Thyroid gland (tissue), 4 donors: ENCODE results near the gene PTPRN2.

Experiments used
- POLR2A ChIP-seq, 2 donors: fragments of 450-650 bp; IDR thresholded peaks; one replicate each; pipeline ENCODE4 v1.6.1; 2017; ENCODE audit warnings: antibody characterized with exemption in 2 of 2, mild to moderate bottlenecking in 2 of 2, moderate library complexity in 1 of 2
- TF ChIP-seq, protein P1 (sequence below), 6 experiments: fragments of 200-600 bp in 3 of 6; fragments of 450-650 bp in 3 of 6; sonication (generic) in 3 of 6; IDR thresholded peaks; one replicate each; pipeline ENCODE4 v1.5.1; 2016 to 2019; ENCODE audit warnings: antibody characterized with exemption in 6 of 6, mild to moderate bottlenecking in 2 of 6, inconsistent platforms in 1 of 6, moderate library complexity in 1 of 6

DNA sequence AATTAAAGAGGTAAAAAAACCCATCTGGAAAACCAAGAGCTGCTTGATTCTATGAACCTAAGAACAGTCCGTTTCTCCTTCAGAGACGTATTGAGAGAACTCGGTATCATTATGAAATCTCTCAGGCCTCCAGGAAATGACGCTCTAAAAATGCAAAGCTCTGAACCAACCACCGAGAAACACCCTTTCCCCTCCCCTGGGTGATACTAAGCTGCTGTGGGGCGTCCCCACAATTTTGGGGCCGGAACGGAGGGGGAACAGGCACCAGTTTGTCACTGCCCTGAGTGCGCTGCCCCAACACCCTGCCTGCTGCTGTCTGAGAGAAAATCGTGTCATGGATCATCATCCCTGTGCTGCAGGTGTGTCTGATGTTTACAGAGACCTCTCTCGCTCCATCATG is 741.4 kb downstream of the PTPRN2 start:
- TF ChIP-seq, protein P1, sequence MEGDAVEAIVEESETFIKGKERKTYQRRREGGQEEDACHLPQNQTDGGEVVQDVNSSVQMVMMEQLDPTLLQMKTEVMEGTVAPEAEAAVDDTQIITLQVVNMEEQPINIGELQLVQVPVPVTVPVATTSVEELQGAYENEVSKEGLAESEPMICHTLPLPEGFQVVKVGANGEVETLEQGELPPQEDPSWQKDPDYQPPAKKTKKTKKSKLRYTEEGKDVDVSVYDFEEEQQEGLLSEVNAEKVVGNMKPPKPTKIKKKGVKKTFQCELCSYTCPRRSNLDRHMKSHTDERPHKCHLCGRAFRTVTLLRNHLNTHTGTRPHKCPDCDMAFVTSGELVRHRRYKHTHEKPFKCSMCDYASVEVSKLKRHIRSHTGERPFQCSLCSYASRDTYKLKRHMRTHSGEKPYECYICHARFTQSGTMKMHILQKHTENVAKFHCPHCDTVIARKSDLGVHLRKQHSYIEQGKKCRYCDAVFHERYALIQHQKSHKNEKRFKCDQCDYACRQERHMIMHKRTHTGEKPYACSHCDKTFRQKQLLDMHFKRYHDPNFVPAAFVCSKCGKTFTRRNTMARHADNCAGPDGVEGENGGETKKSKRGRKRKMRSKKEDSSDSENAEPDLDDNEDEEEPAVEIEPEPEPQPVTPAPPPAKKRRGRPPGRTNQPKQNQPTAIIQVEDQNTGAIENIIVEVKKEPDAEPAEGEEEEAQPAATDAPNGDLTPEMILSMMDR (IDR thresholded peaks at IDR 0.05) = no peak
- no peak for TF ChIP-seq POLR2A (IDR thresholded peaks at IDR 0.05)
